ENCODE results near the gene SCAMP1.
A peak's percentile ranks its signal among the peaks of the same experiment; 100 is the strongest.

The SCAMP1 gene

DNA sequence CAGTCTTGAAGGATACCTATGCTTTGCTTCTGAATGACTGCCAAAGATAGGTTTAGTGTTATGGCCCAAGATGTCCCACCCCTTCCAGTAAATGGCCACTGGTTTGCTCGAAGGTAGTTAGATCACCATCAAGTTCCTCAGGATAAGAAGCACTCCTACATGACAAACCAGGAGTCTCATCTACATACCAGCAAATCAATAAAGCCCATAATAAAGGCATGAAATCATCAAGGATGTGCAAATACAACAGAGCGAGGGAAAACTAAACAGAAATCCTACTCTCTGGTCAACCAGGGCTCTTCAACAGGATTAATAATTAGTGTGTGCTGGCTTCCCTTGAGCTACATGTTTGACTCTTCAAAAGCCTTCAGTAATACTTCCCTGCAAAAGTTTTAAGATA lies 147.1 kb downstream of the SCAMP1 start:
- DNase-seq (ENCODE audit: low read depth) = no peak
- in situ Hi-C loops (cut with HindIII; ENCODE audit: low sequenced_read_pairs) = no loop called here
- no peak for TF ChIP-seq CTCF (IDR thresholded peaks at IDR 0.05; ENCODE audit: low read depth, low read length, missing control alignments)
- H3K4me3 ChIP-seq (ENCODE audit: low read depth, low read length) = no peak overlapping the region

- no peak overlapping the region for H3K4me3 ChIP-seq (ENCODE audit: low read depth, low read length)
- DNase-seq (ENCODE audit: low read depth) = no peak
- in situ Hi-C loops (cut with HindIII; ENCODE audit: low sequenced_read_pairs) = no loop called here
- no peak for TF ChIP-seq CTCF (IDR thresholded peaks at IDR 0.05; ENCODE audit: low read depth, low read length, missing control alignments)
Observed at GRCh38 chr5:78508186-78508765, 147.9 kb downstream of the SCAMP1 start.

GRCh38 chr5:78509145-78509865 lies 148.9 kb downstream of the SCAMP1 start:
- H3K4me3 ChIP-seq (ENCODE audit: low read depth, low read length) = peak overlapping the region; percentile 16
- in situ Hi-C loops (cut with HindIII; ENCODE audit: low sequenced_read_pairs) = no loop called here
- DNase-seq (ENCODE audit: low read depth) = no peak
- no peak for TF ChIP-seq CTCF (IDR thresholded peaks at IDR 0.05; ENCODE audit: low read depth, low read length, missing control alignments)

DNA sequence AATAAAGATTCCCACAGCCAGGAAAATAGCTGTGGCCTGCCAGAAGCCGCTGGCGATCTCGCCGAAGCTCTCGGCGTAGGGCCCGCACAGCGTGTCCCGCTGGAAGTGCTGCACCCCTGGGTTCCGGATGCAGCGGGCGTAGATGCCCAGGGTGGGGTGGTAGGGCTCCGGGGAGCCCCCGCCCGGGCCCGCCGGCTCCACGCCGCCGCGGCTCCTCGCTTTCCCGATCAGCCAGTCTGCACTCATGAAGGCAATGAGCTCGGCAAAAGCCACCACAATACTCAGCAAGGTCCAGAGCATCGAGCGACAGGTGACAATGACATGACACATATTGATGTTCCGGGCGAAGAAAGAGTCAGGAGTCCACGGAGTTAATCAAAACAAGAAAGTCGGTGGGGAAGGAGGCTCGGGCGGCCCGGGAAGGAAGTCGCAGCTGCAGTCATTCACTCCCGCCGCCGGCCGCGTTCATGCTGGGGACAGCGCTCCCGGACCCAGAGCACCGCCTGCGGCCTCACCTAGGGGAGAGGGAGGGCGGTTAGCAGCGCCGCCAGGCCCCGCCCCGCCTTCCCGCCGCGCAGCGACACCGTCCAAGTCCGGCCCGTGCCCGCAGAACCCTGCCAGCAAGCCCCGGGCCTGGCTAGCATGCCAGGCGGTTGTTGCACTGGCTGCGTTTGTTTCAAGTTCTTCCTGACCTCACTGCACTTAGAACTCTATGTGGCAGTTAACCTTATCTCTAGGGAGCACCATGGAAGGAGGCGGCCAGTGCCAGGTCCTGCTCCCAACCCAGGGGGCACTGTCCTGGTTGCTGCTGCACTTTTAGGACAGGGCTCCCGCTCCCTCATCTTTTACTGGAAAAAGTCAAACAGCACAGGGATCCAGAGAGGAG lies 149.7 kb downstream of the SCAMP1 start:
- in situ Hi-C loops (cut with HindIII; ENCODE audit: low sequenced_read_pairs) = no loop called here
- TF ChIP-seq CTCF (IDR thresholded peaks at IDR 0.05; ENCODE audit: low read depth, low read length, missing control alignments) = no peak
- H3K4me3 ChIP-seq (ENCODE audit: low read depth, low read length) = peak overlapping the region; percentile 16
- DNase-seq (ENCODE audit: low read depth) = no peak

DNA sequence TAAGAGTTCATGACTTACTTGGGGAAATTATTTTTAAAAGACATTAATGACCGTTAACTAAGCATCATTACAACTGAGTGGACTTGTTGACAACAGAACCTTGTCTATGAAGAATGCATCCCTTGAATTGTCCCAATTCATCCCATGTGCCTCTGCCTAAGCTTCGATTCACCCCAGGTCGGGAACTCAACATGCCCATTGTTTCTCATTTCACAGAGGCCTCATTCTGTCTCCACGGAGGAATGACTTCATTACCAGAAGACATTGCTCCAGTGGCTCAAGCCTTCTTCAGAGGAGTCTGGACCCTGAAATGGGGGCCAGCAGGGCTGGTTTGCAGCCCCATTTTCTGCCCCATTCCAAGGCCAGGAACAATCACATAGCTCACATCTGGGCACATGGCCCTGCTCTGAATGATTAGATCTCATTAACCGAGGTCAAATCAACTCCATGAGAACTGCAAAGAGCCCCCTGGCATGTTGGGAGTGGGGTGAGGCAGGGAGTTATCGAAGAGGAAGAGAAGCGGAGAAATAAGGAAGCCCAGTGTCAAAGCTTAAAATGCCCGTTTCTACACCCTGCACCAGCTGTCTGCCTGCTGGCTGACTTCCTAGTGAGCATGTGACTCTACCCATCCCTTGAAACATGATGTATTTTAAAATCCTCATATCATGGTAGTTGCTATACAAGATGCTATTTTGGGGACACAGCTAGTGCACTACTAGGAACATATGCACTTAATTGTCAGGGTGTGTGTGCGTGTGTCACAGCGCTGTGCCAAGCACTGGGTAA lies 150.9 kb downstream of the SCAMP1 start:
- in situ Hi-C loops (cut with HindIII; ENCODE audit: low sequenced_read_pairs) = no loop called here
- no peak overlapping the region for H3K4me3 ChIP-seq (ENCODE audit: low read depth, low read length)
- TF ChIP-seq CTCF (IDR thresholded peaks at IDR 0.05; ENCODE audit: low read depth, low read length, missing control alignments) = no peak
- DNase-seq (ENCODE audit: low read depth) = no peak

DNA sequence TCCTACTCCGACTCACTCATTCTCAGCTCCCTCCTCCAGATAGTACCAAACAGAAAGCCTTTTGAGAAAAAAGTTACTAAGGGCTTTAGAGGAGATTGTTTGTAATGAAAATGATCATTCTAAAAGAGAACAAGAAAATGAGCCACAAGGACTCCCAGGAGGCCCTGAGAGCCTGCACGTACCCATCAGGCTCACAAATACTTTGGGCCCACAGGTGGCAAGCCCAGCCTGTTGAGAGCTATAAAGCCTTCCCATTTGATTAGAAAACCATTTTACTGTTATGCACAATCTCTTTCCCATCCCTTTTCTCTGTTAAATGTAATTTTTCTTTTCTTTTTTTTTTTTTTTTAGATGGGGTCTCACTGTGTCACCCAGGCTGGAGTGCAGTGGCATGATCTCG lies 152.0 kb downstream of the SCAMP1 start:
- no peak for TF ChIP-seq CTCF (IDR thresholded peaks at IDR 0.05; ENCODE audit: low read depth, low read length, missing control alignments)
- in situ Hi-C loops (cut with HindIII; ENCODE audit: low sequenced_read_pairs) = no loop called here

More for the DNA sequence above, 152.0 kb downstream of the SCAMP1 start:
- no peak for DNase-seq (ENCODE audit: low read depth)
- H3K4me3 ChIP-seq (ENCODE audit: low read depth, low read length) = no peak overlapping the region

Measured in astrocyte of the cerebellum (primary cell).